Type B pancreatic cell (in vitro differentiated cells): ENCODE data around the gene SORCS1. TPM values are rescaled to one million over a fixed set of nuclear protein-coding genes. Genes with fewer than 3 reads are reported as not detected.

Experiments used
- DNase-seq: peaks from one replicate; pipeline ENCODE4 v3.0.0; 2021; ENCODE audit warnings: mixed read lengths; ENCODE audit not compliant: unreplicated experiment; ENCODE audit errors: extremely low spot score
- H3K27ac Mint-ChIP-seq: 2 replicates; pipeline ENCODE4 v1.8.0; 2021; ENCODE audit warnings: mild to moderate bottlenecking, mixed read lengths
- H3K27me3 Mint-ChIP-seq: 2 replicates; pipeline ENCODE4 v1.8.0; 2021; ENCODE audit warnings: mixed read lengths
- H3K36me3 Mint-ChIP-seq: 2 replicates; pipeline ENCODE4 v1.8.0; 2021; ENCODE audit warnings: mixed read lengths
- H3K4me1 Mint-ChIP-seq: one replicate; pipeline ENCODE4 v1.8.0; 2021; ENCODE audit warnings: mixed read lengths; ENCODE audit not compliant: unreplicated experiment
- H3K4me3 Mint-ChIP-seq: 2 replicates; pipeline ENCODE4 v1.8.0; 2021; ENCODE audit warnings: mild to moderate bottlenecking, mixed read lengths
- H3K9me3 Mint-ChIP-seq: 2 replicates; pipeline ENCODE4 v1.8.0; 2021; ENCODE audit warnings: mixed read lengths
- total RNA-seq: library from RNA; stranded (reverse); gene quantifications from 2 replicates; pipeline ENCODE4 v1.2.1, GENCODE V29; 2021; ENCODE audit warnings: low replicate concordance
- TF ChIP-seq, protein P1 (sequence below): fragments of 200-600 bp; sonication (generic); conservative IDR thresholded peaks from 2 replicates; pipeline ENCODE4 v1.5.0; 2021; ENCODE audit warnings: antibody characterized with exemption, mild to moderate bottlenecking

SORCS1 gene
- total RNA-seq, 1 donor from 2014 or later: 5.4 TPM

GRCh38 chr10:106655165-106655564 lies 509.3 kb downstream of the SORCS1 start:
- Mint-ChIP-seq H3K4me1 (no peaks in the 10 kb centered on the region), H3K27me3 (no peaks in the 10 kb centered on the region), H3K27ac (no peak overlapping the region), H3K4me3 (no peak overlapping the region), H3K9me3 (no peaks in the 10 kb centered on the region), H3K36me3 (no peaks in the 10 kb centered on the region)
- DNase-seq: no peak
- TF ChIP-seq, protein P1, sequence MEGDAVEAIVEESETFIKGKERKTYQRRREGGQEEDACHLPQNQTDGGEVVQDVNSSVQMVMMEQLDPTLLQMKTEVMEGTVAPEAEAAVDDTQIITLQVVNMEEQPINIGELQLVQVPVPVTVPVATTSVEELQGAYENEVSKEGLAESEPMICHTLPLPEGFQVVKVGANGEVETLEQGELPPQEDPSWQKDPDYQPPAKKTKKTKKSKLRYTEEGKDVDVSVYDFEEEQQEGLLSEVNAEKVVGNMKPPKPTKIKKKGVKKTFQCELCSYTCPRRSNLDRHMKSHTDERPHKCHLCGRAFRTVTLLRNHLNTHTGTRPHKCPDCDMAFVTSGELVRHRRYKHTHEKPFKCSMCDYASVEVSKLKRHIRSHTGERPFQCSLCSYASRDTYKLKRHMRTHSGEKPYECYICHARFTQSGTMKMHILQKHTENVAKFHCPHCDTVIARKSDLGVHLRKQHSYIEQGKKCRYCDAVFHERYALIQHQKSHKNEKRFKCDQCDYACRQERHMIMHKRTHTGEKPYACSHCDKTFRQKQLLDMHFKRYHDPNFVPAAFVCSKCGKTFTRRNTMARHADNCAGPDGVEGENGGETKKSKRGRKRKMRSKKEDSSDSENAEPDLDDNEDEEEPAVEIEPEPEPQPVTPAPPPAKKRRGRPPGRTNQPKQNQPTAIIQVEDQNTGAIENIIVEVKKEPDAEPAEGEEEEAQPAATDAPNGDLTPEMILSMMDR: no peak

DNA sequence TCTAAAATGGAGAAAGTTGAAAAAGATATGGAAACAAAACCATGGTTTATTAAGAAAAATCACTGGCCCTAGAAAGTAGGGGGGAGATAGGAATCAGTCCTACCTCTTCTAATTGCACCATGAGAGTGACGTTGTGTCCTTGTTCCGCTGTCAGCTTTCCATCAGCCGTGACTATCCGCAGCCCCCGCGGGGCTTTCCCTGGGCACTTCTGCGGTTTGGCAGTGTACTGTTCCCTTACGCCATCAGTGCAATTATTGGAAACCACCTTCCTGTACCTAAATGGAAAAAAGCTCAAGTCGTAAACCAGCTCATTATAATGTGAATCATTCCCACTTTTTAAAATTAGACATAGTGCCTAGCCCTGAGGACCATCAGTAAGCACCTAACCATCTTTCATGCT lies 512.2 kb downstream of the SORCS1 start:
- H3K4me3 Mint-ChIP-seq: no peak overlapping the region
- H3K27me3 Mint-ChIP-seq: no peaks in the 10 kb centered on the region
- no peaks in the 10 kb centered on the region for H3K36me3 Mint-ChIP-seq
- TF ChIP-seq, protein P1: no peak
- H3K4me1 Mint-ChIP-seq: no peaks in the 10 kb centered on the region
- no peak overlapping the region for H3K27ac Mint-ChIP-seq
- H3K9me3 Mint-ChIP-seq: no peaks in the 10 kb centered on the region
- no peak for DNase-seq

DNA sequence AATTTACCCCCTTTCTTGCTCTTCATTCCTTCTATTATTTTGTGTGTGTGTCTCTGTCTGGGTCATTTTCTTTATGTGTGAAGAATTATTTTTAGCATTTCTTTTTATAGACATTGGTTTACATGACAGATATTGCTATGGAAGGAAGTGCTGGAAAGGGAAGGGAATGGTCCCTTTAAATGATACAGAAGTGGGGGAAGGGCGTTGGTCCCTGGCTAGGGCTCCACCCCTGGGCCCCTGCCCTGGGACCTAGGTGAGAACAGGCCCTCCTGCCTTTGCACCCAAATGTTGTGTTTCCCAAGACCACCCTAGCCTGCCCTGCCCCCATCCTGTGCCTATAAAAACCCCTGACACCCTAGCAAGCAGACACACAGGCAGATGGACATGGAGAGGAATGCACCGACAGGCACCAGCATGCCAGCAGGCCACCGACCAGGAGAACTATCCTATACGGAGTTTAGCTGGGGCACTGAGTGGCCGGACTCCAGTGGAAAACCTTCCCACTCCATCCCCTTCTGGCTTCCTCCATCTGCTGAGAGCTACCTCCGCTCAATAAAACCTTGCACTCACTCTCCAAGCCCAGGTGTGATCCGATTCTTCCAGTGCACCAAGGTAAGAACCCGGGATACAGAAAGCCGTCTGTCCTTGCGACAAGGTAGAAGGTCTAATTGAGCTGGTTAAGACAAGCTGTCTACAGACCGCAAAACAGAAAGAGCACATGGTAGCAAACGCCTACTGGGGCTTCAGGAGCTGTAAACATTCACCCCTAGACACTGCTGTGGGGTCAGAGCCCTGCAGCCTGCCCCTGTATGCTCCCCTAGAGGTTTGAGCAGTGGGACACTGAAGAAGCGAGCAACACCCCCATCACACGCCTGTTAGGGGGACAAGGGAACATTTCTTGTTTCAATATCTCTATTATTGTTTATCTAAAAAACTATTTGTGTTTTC lies 515.7 kb downstream of the SORCS1 start:
- no peaks in the 10 kb centered on the region for H3K36me3 Mint-ChIP-seq
- H3K27me3 Mint-ChIP-seq: no peaks in the 10 kb centered on the region
- no peak overlapping the region for H3K27ac Mint-ChIP-seq
- TF ChIP-seq, protein P1: no peak
- no peaks in the 10 kb centered on the region for H3K4me1 Mint-ChIP-seq
- no peak for DNase-seq
- H3K4me3 Mint-ChIP-seq: no peak overlapping the region
- no peaks in the 10 kb centered on the region for H3K9me3 Mint-ChIP-seq

DNA sequence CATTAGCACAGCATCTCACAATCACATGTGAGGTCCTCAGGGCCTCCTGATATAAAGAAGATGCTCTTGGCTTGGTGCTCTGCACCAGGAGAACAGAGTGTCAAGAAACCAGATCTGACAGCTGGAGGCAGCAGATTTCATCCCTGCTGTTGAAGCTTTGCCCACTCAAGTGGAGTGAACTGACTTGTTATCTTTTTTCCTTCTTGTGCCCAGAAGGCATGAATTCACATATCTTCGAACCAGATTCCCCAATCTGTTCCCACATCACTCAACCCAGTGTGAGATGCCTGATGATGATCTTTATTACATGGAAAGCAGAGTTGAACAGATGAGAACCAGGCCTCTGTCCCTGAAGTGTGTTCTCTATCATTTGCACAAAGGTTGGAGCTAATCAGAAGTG lies 521.0 kb downstream of the SORCS1 start:
- TF ChIP-seq, protein P1: no peak
- Mint-ChIP-seq H3K27me3 (no peaks in the 10 kb centered on the region), H3K9me3 (no peaks in the 10 kb centered on the region), H3K27ac (no peak overlapping the region), H3K36me3 (no peaks in the 10 kb centered on the region), H3K4me3 (no peak overlapping the region), H3K4me1 (no peaks in the 10 kb centered on the region)
- DNase-seq: no peak

DNA sequence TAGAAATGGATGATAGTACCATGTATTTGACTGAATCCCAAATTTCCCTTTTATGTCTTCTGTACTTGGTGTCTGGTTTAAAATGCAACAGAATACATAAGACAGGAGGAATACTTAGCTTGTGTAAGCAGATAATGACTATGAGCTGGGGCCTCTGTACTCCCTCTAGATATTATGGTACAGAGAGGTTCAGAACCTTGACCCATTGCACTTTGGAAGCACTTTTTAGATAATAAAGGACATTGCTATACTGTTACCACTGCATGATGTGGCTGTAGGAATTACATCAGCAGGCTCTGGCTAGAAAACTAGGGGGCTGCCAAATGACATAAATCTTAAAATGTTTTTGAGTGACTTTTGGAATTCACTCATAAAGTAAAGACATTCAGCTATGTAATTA lies 526.6 kb downstream of the SORCS1 start:
- no peaks in the 10 kb centered on the region for H3K36me3 Mint-ChIP-seq
- H3K4me3 Mint-ChIP-seq: no peak overlapping the region
- no peaks in the 10 kb centered on the region for H3K4me1 Mint-ChIP-seq
- DNase-seq: no peak
- no peak overlapping the region for H3K27ac Mint-ChIP-seq
- TF ChIP-seq, protein P1: no peak
- H3K9me3 Mint-ChIP-seq: no peaks in the 10 kb centered on the region
- H3K27me3 Mint-ChIP-seq: no peaks in the 10 kb centered on the region
